Activated T-cell treated with anti-CD3 and anti-CD28 coated beads, Interleukin-2, amount 50 U/mL, for 72 hours (primary cell): ENCODE measurements around the gene SPEG. TPM values are rescaled to one million over a fixed set of nuclear protein-coding genes. Genes with fewer than 3 reads are reported as not detected.

Experiments
- ATAC-seq, 2 donors: fragments of 150-1000 bp; cut with Tn5 transposase; replicated peaks in 1 of 2; 2 replicates each; pipeline ENCODE4 v1.10.0; 2021; ENCODE audit warnings: moderate library complexity in 2 of 2, mild to moderate bottlenecking in 1 of 2
- DNase-seq, 2 donors: peaks; one replicate each; pipeline ENCODE4 v3.0.0; 2021 to 2022; ENCODE audit warnings: mixed read lengths in 1 of 2
- H3K27ac Mint-ChIP-seq: one replicate; pipeline ENCODE4 v1.8.0; 2022; ENCODE audit warnings: mild to moderate bottlenecking, moderate library complexity, mixed read lengths
- H3K27me3 Mint-ChIP-seq: one replicate; pipeline ENCODE4 v1.8.0; 2022; ENCODE audit warnings: low read depth, mixed read lengths
- H3K36me3 Mint-ChIP-seq, 2 donors: one replicate each; pipeline ENCODE4 v1.8.0; 2022; ENCODE audit warnings: mixed read lengths in 2 of 2, mild to moderate bottlenecking in 1 of 2; ENCODE audit not compliant: insufficient read depth in 2 of 2
- H3K4me1 Mint-ChIP-seq: one replicate; pipeline ENCODE4 v1.8.0; 2022; ENCODE audit warnings: low read depth, mixed read lengths
- H3K4me3 Mint-ChIP-seq, 2 donors: one replicate each; pipeline ENCODE4 v1.8.0; 2022; ENCODE audit warnings: mild to moderate bottlenecking in 2 of 2, mixed read lengths in 2 of 2, moderate library complexity in 2 of 2
- H3K9me3 Mint-ChIP-seq, 2 donors: one replicate each; pipeline ENCODE4 v1.8.0; 2022; ENCODE audit warnings: mixed read lengths in 2 of 2
- total RNA-seq, 2 donors: library from RNA; stranded (reverse); gene quantifications; one replicate each; pipeline ENCODE4 v1.2.3, GENCODE V29; 2022

SPEG gene
- total RNA-seq, 2 donors from 2014 or later = 4.8 to 6.9 TPM

- Mint-ChIP-seq H3K27me3 (peaks cover 8% of the 10 kb centered on the region), H3K4me1 (peaks cover under 1% of the 10 kb centered on the region)
- no peak for ATAC-seq
These were observed 1.1 kb downstream of the SPEG start for GRCh38 chr2:219435701-219436100.

DNA sequence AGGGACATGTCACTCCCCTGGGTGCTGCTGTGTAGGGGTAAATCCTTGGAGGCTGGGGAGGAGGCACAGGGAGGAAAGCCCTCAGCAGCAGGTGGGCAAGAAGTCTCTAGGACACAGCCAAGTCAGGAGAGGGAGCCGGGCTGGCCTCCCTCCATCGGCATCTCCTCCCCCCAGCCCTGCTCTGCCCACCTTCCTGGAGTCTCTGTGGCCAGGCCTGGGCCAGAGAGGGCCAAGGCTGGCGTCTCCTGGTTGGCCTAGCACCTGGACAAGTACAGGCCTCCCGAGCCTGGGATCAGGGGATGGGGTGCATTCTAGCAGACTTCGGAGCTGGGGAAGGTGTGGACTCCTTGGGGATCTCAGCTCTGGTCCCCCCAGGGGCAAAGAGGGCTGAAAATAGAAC lies 1.8 kb downstream of the SPEG start:
- ATAC-seq (no peak), DNase-seq (no peak)
- Mint-ChIP-seq H3K27ac (no peak overlapping the region), H3K27me3 (peaks cover 16% of the 10 kb centered on the region), H3K9me3 (no peaks in the 10 kb centered on the region), H3K4me3 (no peak overlapping the region), H3K4me1 (peaks cover 9% of the 10 kb centered on the region), H3K36me3 (no peaks in the 10 kb centered on the region)

More at GRCh38 chr2:219435701-219436100, 1.1 kb downstream of the SPEG start:
- Mint-ChIP-seq H3K27ac (no peak overlapping the region), H3K9me3 (no peaks in the 10 kb centered on the region), H3K36me3 (no peaks in the 10 kb centered on the region), H3K4me3 (no peak overlapping the region)
- DNase-seq = no peak

- H3K36me3 Mint-ChIP-seq = no peaks in the 10 kb centered on the region
These were observed 2.5 kb downstream of the SPEG start for GRCh38 chr2:219437141-219437540.

DNA sequence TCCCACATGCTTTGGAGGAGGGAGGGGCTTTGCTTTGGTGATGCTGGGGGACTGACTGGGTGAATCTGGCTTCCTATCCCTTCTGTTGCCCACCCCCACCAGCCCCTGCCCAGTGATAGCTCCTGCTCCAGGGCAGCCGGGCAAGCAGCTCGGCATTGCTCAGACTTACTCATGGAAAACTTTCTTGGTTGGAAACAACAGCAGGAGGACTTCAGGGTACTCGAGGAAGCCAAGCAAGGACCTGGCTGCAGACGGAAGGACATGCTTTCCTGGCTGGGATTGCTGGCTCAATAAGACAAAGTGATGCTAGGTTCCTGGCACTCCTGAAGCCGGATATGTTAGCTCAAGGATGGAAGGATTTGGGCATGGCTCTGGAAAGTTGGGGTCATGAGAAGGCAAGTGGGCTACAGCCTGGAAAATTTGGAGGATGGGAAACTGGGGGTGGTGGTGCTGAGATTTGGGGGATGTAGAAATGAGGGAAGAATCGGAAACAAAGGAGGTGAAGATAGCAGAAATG lies 3.1 kb downstream of the SPEG start:
- no peak for ATAC-seq
- Mint-ChIP-seq H3K4me1 (peaks cover 10% of the 10 kb centered on the region), H3K9me3 (no peaks in the 10 kb centered on the region), H3K4me3 (no peak overlapping the region), H3K27ac (no peak overlapping the region), H3K27me3 (peaks cover 21% of the 10 kb centered on the region), H3K36me3 (no peaks in the 10 kb centered on the region)
- no peak for DNase-seq

More at GRCh38 chr2:219437141-219437540, 2.5 kb downstream of the SPEG start:
- Mint-ChIP-seq H3K27me3 (peaks cover 17% of the 10 kb centered on the region), H3K4me1 (peaks cover 10% of the 10 kb centered on the region), H3K4me3 (no peak overlapping the region), H3K27ac (no peak overlapping the region), H3K9me3 (no peaks in the 10 kb centered on the region)
- ATAC-seq = no peak
- DNase-seq = no peak

DNA sequence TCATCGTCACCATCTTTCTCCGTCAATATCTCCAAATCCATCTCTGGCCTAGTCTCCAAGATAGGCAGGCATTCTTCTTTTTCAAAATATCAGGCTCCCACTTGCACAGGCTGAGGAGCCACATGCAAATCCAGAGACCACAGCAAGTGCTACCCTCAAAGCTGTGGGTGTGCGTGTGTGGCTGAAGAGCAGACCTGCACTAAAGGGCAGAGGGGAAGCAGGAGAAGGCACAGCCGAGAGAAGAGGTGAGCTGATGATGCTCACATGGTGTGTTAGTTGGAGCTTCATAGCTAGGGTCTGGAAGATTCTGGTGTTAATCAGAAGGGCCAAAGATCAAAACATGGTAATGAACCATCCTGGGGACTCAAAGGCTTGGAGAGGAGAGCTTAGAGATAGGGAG lies 3.8 kb downstream of the SPEG start:
- ATAC-seq (no peak), DNase-seq (no peak)
- Mint-ChIP-seq H3K36me3 (no peaks in the 10 kb centered on the region), H3K9me3 (no peaks in the 10 kb centered on the region), H3K4me3 (no peak overlapping the region), H3K27me3 (peaks cover 27% of the 10 kb centered on the region), H3K27ac (no peak overlapping the region), H3K4me1 (peaks cover 10% of the 10 kb centered on the region)

DNA sequence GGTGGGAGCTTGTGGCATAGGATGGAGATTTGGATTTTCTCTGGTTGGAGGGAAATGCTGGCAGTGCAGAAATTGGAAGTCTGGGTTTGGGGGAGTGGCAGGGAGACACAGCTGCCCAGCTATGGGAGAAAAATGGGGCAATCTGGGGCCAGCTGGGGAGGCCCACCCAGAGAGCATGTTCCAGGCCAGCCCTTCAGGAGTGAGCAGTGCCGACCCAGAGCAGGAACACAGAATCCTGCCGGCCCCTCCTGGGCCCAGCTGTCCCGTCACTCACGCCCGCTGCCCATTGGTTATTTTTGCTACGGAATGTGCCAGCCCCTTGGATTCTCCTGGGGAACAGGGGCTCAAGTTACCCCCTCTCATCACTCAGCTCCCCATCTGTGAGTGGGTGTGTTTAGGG lies 4.9 kb downstream of the SPEG start:
- DNase-seq = no peak
- no peak for ATAC-seq
- no peak overlapping the region for H3K4me3 Mint-ChIP-seq
- H3K27ac Mint-ChIP-seq = no peak overlapping the region
- H3K36me3 Mint-ChIP-seq = no peaks in the 10 kb centered on the region
- peaks cover 20% of the 10 kb centered on the region for H3K27me3 Mint-ChIP-seq
- peaks cover 10% of the 10 kb centered on the region for H3K4me1 Mint-ChIP-seq
- H3K9me3 Mint-ChIP-seq = no peaks in the 10 kb centered on the region

GRCh38 chr2:219440388-219441256 lies 6.0 kb downstream of the SPEG start:
- H3K4me3 Mint-ChIP-seq = peak overlapping the region; percentile 72 to 85
- H3K27ac Mint-ChIP-seq = peak overlapping the region; percentile 1
- DNase-seq = no peak
- H3K4me1 Mint-ChIP-seq = peaks cover 10% of the 10 kb centered on the region
- H3K27me3 Mint-ChIP-seq = peaks cover 20% of the 10 kb centered on the region
- no peaks in the 10 kb centered on the region for H3K9me3 Mint-ChIP-seq
- ATAC-seq = peak; percentile 44 to 53
- no peaks in the 10 kb centered on the region for H3K36me3 Mint-ChIP-seq

- H3K4me3 Mint-ChIP-seq = peak overlapping the region; percentile 72 to 85
- H3K27me3 Mint-ChIP-seq = peaks cover 20% of the 10 kb centered on the region
- peak; percentile 59 to 66 for DNase-seq
- ATAC-seq = peak; percentile 72 to 76
- H3K4me1 Mint-ChIP-seq = peaks cover 10% of the 10 kb centered on the region
- no peaks in the 10 kb centered on the region for H3K36me3 Mint-ChIP-seq
- H3K9me3 Mint-ChIP-seq = no peaks in the 10 kb centered on the region
- H3K27ac Mint-ChIP-seq = no peak overlapping the region
These were observed 7.0 kb downstream of the SPEG start for GRCh38 chr2:219441451-219442255.

DNA sequence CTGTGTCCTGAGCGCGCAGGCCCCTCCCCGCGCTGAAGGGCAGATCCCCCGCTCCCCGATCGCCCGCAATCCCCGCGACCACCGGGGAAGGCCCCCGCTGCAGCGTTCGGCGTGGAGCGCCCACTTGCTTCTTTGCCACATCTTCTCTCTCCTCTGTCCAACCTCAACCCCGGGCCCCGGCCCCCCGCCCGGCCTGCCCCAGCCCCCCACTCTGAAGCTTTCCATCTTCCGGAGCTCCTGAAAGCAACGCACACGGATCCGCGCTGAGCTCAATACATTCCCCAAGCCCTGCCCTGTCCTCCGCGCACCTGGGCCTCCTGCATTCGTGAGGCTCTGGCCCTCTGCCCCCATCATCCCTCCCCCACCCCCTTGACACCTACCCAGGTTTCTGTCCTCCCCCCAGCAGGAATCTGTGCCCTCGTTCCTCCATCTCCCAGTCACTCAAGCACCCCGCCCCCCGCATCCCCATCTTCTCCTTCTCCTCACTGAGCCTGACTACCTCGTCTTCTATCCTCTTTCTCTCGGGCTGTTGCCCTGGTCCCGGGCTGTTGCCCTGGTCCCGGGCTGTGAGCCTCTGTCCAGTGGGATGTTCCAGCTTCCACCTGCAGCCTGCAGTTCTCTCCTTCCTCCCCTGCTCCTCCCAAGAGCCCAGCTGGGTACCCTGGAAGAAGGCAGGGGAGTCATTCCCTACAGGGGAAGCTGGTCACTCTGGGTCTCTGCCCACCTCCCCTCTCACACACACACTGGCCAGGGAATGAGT lies 7.8 kb downstream of the SPEG start:
- Mint-ChIP-seq H3K27ac (no peak overlapping the region), H3K9me3 (no peaks in the 10 kb centered on the region), H3K4me1 (peaks cover 10% of the 10 kb centered on the region)

DNA sequence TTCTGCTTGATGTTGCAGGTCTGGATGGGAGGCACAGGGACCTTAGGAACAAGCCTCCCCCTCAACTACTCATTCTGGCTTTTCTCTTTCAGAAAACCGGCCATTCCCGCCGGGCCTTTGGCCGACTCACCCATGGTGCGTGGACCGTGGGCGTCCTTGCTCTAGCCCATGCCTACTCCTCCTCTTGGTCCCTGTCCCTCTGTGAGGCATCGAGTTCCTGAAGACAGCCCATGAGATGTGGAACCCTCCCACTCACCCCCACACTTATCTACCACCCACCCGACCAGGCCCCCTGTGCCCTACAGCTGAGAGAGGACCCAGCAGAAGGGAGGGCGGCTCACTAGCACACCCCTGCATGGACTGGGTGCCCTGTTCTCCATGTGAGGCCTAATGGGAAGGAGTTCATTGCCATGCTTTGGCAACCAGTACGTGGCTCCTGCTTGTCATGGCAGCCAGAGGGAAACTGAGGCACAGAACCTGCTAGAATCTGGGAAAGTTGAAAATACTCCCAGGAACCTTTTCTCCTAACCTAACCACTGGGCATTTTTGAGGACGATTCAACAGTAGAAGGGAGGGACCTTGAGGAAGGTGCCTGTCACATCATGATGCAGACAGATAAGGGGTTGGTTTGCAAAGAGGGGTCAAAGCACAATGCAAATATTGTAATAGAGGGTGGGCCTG lies 8.5 kb downstream of the SPEG start:
- Mint-ChIP-seq H3K4me3 (peak overlapping the region; percentile 74 to 84), H3K9me3 (no peaks in the 10 kb centered on the region), H3K36me3 (no peaks in the 10 kb centered on the region), H3K27ac (no peak overlapping the region), H3K27me3 (peaks cover 20% of the 10 kb centered on the region), H3K4me1 (peaks cover 10% of the 10 kb centered on the region)
- DNase-seq (no peak), ATAC-seq (no peak)

More for the DNA sequence above, 7.8 kb downstream of the SPEG start:
- DNase-seq (no peak), ATAC-seq (no peak)
- H3K4me3 Mint-ChIP-seq = peak overlapping the region; percentile 74 to 84
- H3K27me3 Mint-ChIP-seq = peaks cover 20% of the 10 kb centered on the region
- no peaks in the 10 kb centered on the region for H3K36me3 Mint-ChIP-seq

- Mint-ChIP-seq H3K36me3 (no peaks in the 10 kb centered on the region), H3K4me3 (no peak overlapping the region), H3K9me3 (no peaks in the 10 kb centered on the region), H3K27me3 (peaks cover 20% of the 10 kb centered on the region), H3K4me1 (peaks cover 10% of the 10 kb centered on the region), H3K27ac (no peak overlapping the region)
- ATAC-seq (no peak), DNase-seq (no peak)
These were observed 9.0 kb downstream of the SPEG start for GRCh38 chr2:219443697-219444023.

- Mint-ChIP-seq H3K36me3 (no peaks in the 10 kb centered on the region), H3K27me3 (peaks cover 26% of the 10 kb centered on the region), H3K4me3 (no peak overlapping the region), H3K27ac (no peak overlapping the region), H3K9me3 (no peaks in the 10 kb centered on the region), H3K4me1 (peaks cover 10% of the 10 kb centered on the region)
- DNase-seq = no peak
- no peak for ATAC-seq
These were observed 10.0 kb downstream of the SPEG start for GRCh38 chr2:219444566-219445091.
